ENCODE results near the gene CACNA2D3.
"Not testable (repeated sequence)": the region's sequence is repeated elsewhere in the genome, so short reads cannot be mapped to it uniquely, and the experiment has no call there.

Gene CACNA2D3

GRCh38 chr3:54573858-54574257, 451.5 kb downstream of the CACNA2D3 start:
- DNase-seq (ENCODE audit: low spot score), result no peak

- DNase-seq (ENCODE audit: low spot score), result no peak
Measured at GRCh38 chr3:54574906-54575617, 452.7 kb downstream of the CACNA2D3 start.

GRCh38 chr3:54575618-54575960, 453.2 kb downstream of the CACNA2D3 start:
- DNase-seq (ENCODE audit: low spot score), result no peak

GRCh38 chr3:54577313-54577712, 455.0 kb downstream of the CACNA2D3 start:
- DNase-seq (ENCODE audit: low spot score), result no peak

GRCh38 chr3:54578417-54578816, 456.1 kb downstream of the CACNA2D3 start:
- DNase-seq (ENCODE audit: low spot score), result no peak

GRCh38 chr3:54580453-54580852, 458.1 kb downstream of the CACNA2D3 start:
- DNase-seq (ENCODE audit: low spot score), result no peak

- DNase-seq (ENCODE audit: low spot score), result no peak
Measured at GRCh38 chr3:54582424-54582823, 460.1 kb downstream of the CACNA2D3 start.

- no peak for DNase-seq (ENCODE audit: low spot score)
Measured at GRCh38 chr3:54591157-54591556, 468.8 kb downstream of the CACNA2D3 start.

- DNase-seq (ENCODE audit: low spot score), result no peak
Measured at GRCh38 chr3:54593653-54594052, 471.3 kb downstream of the CACNA2D3 start.

- DNase-seq (ENCODE audit: low spot score), result no peak
Measured at GRCh38 chr3:54596087-54596486, 473.7 kb downstream of the CACNA2D3 start.

GRCh38 chr3:54599716-54600115, 477.4 kb downstream of the CACNA2D3 start:
- no peak for DNase-seq (ENCODE audit: low spot score)

GRCh38 chr3:54600441-54601204, 478.3 kb downstream of the CACNA2D3 start:
- DNase-seq (ENCODE audit: low spot score), result no peak

- DNase-seq (ENCODE audit: low spot score), result no peak
Measured at GRCh38 chr3:54604495-54604894, 482.1 kb downstream of the CACNA2D3 start.

- no peak for DNase-seq (ENCODE audit: low spot score)
Measured at GRCh38 chr3:54608041-54608440, 485.7 kb downstream of the CACNA2D3 start.

- no peak for DNase-seq (ENCODE audit: low spot score)
Measured at GRCh38 chr3:54619053-54619452, 496.7 kb downstream of the CACNA2D3 start.

GRCh38 chr3:54619531-54619930, 497.2 kb downstream of the CACNA2D3 start:
- DNase-seq (ENCODE audit: low spot score), result no peak

GRCh38 chr3:54621184-54621583, 498.8 kb downstream of the CACNA2D3 start:
- DNase-seq (ENCODE audit: low spot score), result no peak

- DNase-seq (ENCODE audit: low spot score), result no peak
Measured at GRCh38 chr3:54622678-54623077, 500.3 kb downstream of the CACNA2D3 start.

GRCh38 chr3:54625805-54626787, 503.7 kb downstream of the CACNA2D3 start:
- DNase-seq (ENCODE audit: low spot score), result no peak

- no peak for DNase-seq (ENCODE audit: low spot score)
Measured at GRCh38 chr3:54628888-54629441, 506.6 kb downstream of the CACNA2D3 start.

- DNase-seq (ENCODE audit: low spot score), result no peak
Measured at GRCh38 chr3:54630101-54630623, 507.8 kb downstream of the CACNA2D3 start.

- not testable (repeated sequence) for DNase-seq (ENCODE audit: low spot score)
Measured at GRCh38 chr3:54631001-54631400, 508.6 kb downstream of the CACNA2D3 start.
